DND-41 (cell line): ENCODE results near the gene DPYSL4.

Experiments used
- EZH2 ChIP-seq: IDR thresholded peaks from 3 replicates; pipeline ENCODE4 v1.6.1; 2012; ENCODE audit warnings: borderline replicate concordance, low read depth, mild to moderate bottlenecking, moderate library complexity, low read length, inconsistent platforms; ENCODE audit not compliant: severe bottlenecking
- TF ChIP-seq, protein P1 (sequence below): IDR thresholded peaks from 2 replicates; pipeline ENCODE4 v1.5.1; 2012; ENCODE audit warnings: borderline replicate concordance, low read length, moderate library complexity, mild to moderate bottlenecking; ENCODE audit not compliant: poor library complexity, severe bottlenecking; ENCODE audit errors: extremely low read depth

- no peak for TF ChIP-seq EZH2
- TF ChIP-seq, protein P1, sequence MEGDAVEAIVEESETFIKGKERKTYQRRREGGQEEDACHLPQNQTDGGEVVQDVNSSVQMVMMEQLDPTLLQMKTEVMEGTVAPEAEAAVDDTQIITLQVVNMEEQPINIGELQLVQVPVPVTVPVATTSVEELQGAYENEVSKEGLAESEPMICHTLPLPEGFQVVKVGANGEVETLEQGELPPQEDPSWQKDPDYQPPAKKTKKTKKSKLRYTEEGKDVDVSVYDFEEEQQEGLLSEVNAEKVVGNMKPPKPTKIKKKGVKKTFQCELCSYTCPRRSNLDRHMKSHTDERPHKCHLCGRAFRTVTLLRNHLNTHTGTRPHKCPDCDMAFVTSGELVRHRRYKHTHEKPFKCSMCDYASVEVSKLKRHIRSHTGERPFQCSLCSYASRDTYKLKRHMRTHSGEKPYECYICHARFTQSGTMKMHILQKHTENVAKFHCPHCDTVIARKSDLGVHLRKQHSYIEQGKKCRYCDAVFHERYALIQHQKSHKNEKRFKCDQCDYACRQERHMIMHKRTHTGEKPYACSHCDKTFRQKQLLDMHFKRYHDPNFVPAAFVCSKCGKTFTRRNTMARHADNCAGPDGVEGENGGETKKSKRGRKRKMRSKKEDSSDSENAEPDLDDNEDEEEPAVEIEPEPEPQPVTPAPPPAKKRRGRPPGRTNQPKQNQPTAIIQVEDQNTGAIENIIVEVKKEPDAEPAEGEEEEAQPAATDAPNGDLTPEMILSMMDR: no peak
These were observed 24.0 kb downstream of the DPYSL4 start for GRCh38 chr10:132210766-132211165.
